Measurements from ENCODE around the gene INPP4B. TPM values are rescaled to one million over a fixed set of nuclear protein-coding genes. Genes with fewer than 3 reads are reported as not detected.

The INPP4B gene
- total and polyA plus RNA-seq, 2 of the 4 experiments (the other 2 are of a cell fraction): 1.8 to 14.0 TPM

GRCh38 chr4:142528433-142528832 lies 317.7 kb downstream of the INPP4B start:
- Histone ChIP-seq H3K4ac (ENCODE audit: low read depth, low read length) (no peak overlapping the region), H2BK5ac (ENCODE audit: low read depth, low read length, poor library complexity, severe bottlenecking) (no peak overlapping the region), H3K4me1 (ENCODE audit: control insufficient read depth, insufficient read depth, low read length) (no peaks in the 10 kb centered on the region), H3K9ac (ENCODE audit: low read depth, low read length) (no peak overlapping the region), H3K18ac (ENCODE audit: low read depth, low read length) (no peak overlapping the region), H3K9me3 (ENCODE audit: control insufficient read depth, insufficient read depth, low read length) (no peaks in the 10 kb centered on the region), H3K9me1 (ENCODE audit: insufficient read depth, low read length) (no peaks in the 10 kb centered on the region), H3K27ac (ENCODE audit: insufficient read depth, low read length) (no peak overlapping the region), H4K8ac (ENCODE audit: low read depth in 2 of 2, low read length in 2 of 2) (no peak overlapping the region), H3K27me3 (ENCODE audit: control insufficient read depth, insufficient read depth, low read length) (no peaks in the 10 kb centered on the region), H3K36me3 (ENCODE audit: control insufficient read depth, insufficient read depth, low read length) (no peaks in the 10 kb centered on the region), H3K14ac (replicated peaks; ENCODE audit: low read depth, low read length) (no peak overlapping the region), H2BK20ac (ENCODE audit: low read depth, low read length) (no peak overlapping the region), H4K20me1 (ENCODE audit: insufficient read depth, low read length) (no peaks in the 10 kb centered on the region), H4K5ac (ENCODE audit: low read depth, low read length) (no peak overlapping the region), H2AK9ac (replicated peaks; ENCODE audit: low read depth, low read length, poor library complexity) (no peak overlapping the region), H2AFZ (replicated peaks; ENCODE audit: low read length, poor library complexity) (no peak overlapping the region), H4K91ac (ENCODE audit: insufficient read depth, low read depth, low read length) (no peak overlapping the region), H2BK15ac (ENCODE audit: low read depth, low read length) (no peak overlapping the region), H3K4me3 (ENCODE audit: insufficient read depth, low read depth, low read length) (no peak overlapping the region), H3K79me1 (ENCODE audit: low read depth in 1 of 2, low read length in 2 of 2) (no peaks in the 10 kb centered on the region), H2BK120ac (ENCODE audit: low read depth, low read length) (no peak overlapping the region), H2AK5ac (ENCODE audit: low read depth, low read length) (no peak overlapping the region), H3K56ac (ENCODE audit: extremely low read depth, insufficient read depth, low read length) (no peak overlapping the region), H3K23ac (ENCODE audit: low read depth, low read length) (no peak overlapping the region), H3K4me2 (ENCODE audit: low read depth, low read length) (no peak overlapping the region)
- TF ChIP-seq, protein P1, sequence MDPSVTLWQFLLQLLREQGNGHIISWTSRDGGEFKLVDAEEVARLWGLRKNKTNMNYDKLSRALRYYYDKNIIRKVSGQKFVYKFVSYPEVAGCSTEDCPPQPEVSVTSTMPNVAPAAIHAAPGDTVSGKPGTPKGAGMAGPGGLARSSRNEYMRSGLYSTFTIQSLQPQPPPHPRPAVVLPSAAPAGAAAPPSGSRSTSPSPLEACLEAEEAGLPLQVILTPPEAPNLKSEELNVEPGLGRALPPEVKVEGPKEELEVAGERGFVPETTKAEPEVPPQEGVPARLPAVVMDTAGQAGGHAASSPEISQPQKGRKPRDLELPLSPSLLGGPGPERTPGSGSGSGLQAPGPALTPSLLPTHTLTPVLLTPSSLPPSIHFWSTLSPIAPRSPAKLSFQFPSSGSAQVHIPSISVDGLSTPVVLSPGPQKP (IDR thresholded peaks at IDR 0.05; ENCODE audit: borderline replicate concordance, low read depth, low read length): no peak
- no peak for TF ChIP-seq POLR2A (IDR thresholded peaks at IDR 0.05; ENCODE audit: low read depth, low read length)
- TF ChIP-seq SMC3 (IDR thresholded peaks at IDR 0.05; ENCODE audit: low read depth, low read length): no peak
- TF ChIP-seq CEBPB (IDR thresholded peaks at IDR 0.05; ENCODE audit: low read depth, low read length): no peak
- TF ChIP-seq MAFK (IDR thresholded peaks at IDR 0.05; ENCODE audit: low read depth, low read length): no peak
- DNase-seq: no peak
- POLR2A ChIA-PET (ENCODE audit: unreplicated experiment): no interaction called here
- intact Hi-C loops (cut with micrococcal nuclease): no loop called here
- no CpG with 5 or more reads among the region's 1 CpG for WGBS, 2 experiments (ENCODE audit: extremely low coverage in 2 of 2, insufficient read length in 1 of 2)
- dilution Hi-C loops (cut with HindIII; ENCODE audit: low sequenced_read_pairs, unreplicated experiment): no loop called here
- CTCF ChIA-PET: no interaction called here
- no TSS peak for BruUV-seq (replicated peaks)
- in situ Hi-C loops (cut with MboI; ENCODE audit: low sequenced_read_pairs): no loop called here
- ATAC-seq (ENCODE audit: low read depth): no peak
